Adipose tissue (tissue), 3 donors: Measurements from ENCODE around the gene RTL3. TPM values are rescaled to one million over a fixed set of nuclear protein-coding genes. Genes with fewer than 3 reads are reported as not detected.
"Not testable (repeated sequence)": the region's sequence is repeated elsewhere in the genome, so short reads cannot be mapped to it uniquely, and the experiment has no call there.

Experiments used
- H3K27ac ChIP-seq: one replicate; pipeline ENCODE4 v1.5.1; 2013; ENCODE audit warnings: low read depth, low read length
- WGBS, 3 donors: extraction: QIAGEN DNeasy Blood & Tissue Kit; methylation state at CpG; one replicate each; pipeline ENCODE4 v1.1.7; 2013; 5-methylcytosine and 5-hydroxymethylcytosine counted together
- polyA plus RNA-seq, 3 donors: library from polyadenylated mRNA; stranded (reverse); fragments of 200-250 nt; gene quantifications; one replicate each; pipeline ENCODE4 v1.2.3, GENCODE V29; 2013
- donor health status: healthy with polysubstance abuse.
- donor health status: Bipolar disorder and iron deficiency.
- donor health status: healthy.

The RTL3 gene, protein sequence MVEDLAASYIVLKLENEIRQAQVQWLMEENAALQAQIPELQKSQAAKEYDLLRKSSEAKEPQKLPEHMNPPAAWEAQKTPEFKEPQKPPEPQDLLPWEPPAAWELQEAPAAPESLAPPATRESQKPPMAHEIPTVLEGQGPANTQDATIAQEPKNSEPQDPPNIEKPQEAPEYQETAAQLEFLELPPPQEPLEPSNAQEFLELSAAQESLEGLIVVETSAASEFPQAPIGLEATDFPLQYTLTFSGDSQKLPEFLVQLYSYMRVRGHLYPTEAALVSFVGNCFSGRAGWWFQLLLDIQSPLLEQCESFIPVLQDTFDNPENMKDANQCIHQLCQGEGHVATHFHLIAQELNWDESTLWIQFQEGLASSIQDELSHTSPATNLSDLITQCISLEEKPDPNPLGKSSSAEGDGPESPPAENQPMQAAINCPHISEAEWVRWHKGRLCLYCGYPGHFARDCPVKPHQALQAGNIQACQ
- under 1 TPM in 2 of 3 donors, not detected in 1; 0.03 to 0.04 TPM for polyA plus RNA-seq

DNA sequence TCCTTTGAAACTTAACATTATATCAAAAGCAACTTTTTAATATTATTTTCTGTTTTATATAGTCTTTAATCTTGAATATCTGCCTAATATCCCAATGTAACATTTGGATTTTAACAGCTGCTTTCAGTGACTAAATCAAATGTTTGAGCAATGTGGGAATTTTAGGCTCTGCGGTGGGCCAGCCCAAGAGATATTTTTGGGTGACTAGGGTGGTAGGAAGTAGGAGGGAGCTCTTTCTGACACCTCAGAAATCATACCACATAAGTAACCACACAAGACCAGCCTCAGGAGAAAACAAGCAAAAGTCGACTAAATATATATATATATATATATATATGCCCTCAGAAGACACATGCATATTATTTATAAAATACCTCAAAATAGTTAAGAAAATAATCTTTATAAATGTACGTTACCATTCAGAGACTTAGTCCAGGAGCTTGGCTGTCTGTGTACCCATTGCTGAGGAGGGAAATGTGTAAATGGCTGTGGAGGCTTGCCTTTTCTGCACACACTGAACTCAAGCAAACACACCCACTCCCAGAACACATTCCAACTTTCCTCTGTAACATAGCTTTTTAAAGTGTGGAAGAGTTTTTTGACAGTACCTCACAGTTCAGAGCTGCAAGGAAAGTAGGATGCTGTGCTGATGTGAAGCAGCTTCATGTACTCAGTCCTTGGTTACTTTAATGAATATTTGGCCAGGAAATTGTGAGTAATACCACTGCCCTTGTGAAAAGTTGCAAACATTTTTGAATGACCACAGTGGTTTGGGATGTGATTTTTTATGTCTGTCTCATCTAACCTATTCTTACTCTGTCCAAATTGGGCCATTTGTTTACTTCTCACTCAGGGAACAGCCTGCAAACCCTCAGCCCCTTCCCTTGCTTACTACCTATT lies at the start of gene RTL3:
Gene RTL3, minus strand, starts transcription at position 484 of the 900 bp plus-strand sequence. CDS start 908 bp downstream, outside the sequence.
- WGBS, 3 donors, result 31 to 69% (median 50%) methylated on average over 3 of the region's 3 CpGs
- H3K27ac ChIP-seq, result no peak within 1 kb of the TSS

DNA sequence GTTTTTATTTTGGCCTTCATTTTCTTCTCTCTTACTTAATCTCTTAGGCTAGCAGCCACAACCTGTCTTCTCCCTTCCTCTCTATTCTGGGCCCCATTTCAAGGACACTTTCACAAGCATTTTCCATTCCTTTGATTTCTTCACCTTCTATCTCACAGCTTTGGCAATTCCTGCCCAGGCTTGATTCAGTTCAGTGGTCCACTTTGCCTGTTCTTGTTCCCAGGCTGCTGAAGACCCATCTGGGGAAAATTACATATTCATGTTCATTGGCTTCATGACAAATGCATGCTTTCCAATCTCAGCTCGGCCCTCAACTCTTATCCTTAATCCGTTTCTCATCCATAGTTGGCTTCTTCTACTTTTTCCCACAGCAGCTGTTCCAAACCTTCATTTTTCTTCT lies 49.7 kb upstream of the RTL3 start:
- 33 to 61% (median 40%) methylated on average over 2 of the region's 2 CpGs for WGBS, 3 donors
- no peak overlapping the region for H3K27ac ChIP-seq

DNA sequence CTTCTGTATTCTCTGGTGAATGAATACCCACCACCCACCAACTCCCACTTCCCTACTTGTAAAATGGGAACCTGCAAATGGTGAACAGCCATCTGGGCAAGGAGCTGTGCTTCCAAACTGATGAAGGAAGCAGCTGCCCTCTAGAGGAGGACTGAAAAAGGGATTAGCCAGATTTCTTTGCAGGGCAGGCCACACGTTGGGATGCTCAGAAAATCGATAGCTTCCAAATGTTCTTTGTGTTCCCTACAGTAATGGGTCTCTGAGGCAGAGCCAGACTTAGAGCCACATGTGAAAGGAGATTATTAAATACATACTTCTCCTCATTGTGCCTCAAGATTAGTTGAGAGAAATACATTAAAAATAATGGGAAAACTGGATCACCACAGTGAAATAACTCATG lies 49.1 kb upstream of the RTL3 start:
- no peak overlapping the region for H3K27ac ChIP-seq
- 13 to 34% (median 29%) methylated on average over 2 of the region's 2 CpGs for WGBS, 3 donors

DNA sequence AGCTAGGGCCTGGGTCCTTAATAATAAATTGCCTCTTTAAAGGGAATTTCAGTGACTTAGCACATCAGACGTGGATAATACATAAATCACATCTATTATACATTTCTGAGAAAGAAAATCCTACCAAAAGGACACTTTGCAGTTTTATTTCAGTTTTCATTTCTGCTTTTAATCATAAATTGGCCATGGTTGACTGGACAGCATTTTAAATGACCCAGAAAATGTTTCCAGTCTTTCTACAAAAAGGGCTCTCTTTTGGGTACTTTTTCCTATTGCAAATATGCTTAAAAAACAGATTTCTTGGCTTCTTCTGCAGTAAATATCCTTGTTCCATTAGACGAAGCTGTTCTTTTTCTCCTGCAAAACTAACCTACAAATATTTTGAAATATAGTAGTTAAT lies 46.9 kb upstream of the RTL3 start:
- 21 to 40% (median 28%) methylated on average over 2 of the region's 2 CpGs for WGBS, 3 donors

DNA sequence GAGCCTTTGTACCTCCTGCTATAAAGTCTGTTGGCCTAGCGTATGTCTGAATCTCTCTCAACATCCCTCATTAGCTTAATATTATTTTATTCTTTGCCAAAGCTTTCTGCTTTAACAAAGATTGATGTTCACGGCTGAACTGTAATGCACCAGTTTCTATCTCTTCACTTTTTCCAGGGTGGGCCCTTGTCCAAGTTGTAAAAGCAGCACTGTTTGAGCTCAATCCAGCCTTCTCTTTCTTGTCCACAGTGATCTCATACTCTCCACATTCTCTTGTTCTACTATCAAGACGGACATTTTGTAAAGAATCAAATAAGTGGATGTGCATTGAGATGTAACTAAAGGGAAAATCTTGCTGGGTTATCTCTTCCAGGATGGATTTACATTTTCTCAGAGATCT lies 34.4 kb upstream of the RTL3 start:
- WGBS, 3 donors, result 49 to 61% (median 52%) methylated on average over 3 of the region's 3 CpGs
- H3K27ac ChIP-seq, result no peak overlapping the region

More for the DNA sequence above, 46.9 kb upstream of the RTL3 start:
- no peak overlapping the region for H3K27ac ChIP-seq

DNA sequence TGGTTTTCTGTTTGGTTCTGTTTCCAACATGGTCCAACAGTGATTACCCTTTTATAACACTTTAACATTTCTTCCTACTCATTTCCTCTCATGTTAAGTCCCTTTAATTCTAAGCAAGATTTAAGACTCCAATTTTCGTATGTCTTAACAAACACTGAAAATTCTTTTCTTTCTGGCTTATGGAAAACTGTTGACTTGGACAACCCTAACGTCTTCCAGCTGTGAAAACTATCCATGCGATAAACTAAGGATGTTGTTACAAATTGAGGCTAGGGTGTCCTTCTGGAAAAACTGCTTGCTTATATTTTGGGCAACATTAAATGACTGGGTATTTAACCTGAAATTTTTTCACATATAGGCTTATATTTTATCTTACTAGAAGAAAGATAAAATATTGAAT lies 33.9 kb upstream of the RTL3 start:
- 51 to 61% (median 52%) methylated on average over 3 of the region's 3 CpGs for WGBS, 3 donors
- no peak overlapping the region for H3K27ac ChIP-seq

DNA sequence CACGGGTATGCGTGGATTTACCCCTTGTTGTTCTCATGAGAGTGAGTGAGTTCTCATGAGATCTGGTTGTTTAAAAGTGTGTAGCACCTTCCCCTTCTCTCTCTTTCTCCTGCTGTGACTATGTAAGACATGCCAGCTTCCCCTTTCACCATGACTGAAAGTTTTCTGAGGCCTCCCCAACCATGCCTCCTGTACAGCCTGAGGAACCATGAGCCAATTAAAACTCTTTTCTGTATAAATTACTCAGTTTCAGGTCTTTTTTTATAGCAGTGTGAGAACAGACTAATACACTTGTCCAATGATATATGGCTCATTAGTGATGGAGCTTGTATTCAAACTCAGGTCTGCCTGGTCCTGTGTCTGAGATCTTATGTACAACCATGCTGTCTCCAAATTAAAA lies 28.5 kb upstream of the RTL3 start:
- H3K27ac ChIP-seq, result no peak overlapping the region
- 75 to 96% (median 83%) methylated on average over 2 of the region's 2 CpGs for WGBS, 3 donors

DNA sequence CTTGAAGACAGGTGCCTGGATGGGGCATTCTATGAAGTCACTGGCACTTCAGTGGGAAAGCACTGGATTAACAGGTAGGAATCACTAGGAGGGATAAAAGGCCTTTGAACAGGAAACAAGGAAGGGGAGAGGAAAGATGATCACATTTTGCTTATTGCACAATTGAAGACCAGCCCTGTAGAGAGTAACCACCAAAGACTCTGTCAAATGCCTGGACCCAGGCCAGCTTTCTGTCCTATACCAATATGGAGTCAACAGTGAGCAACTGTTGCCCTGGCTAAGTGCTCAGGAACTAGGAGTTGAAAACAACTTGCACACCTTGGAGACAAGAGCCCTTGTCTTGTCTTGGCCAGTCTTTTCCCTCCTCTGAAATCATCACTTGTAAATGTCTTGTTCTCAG lies 14.1 kb upstream of the RTL3 start:
- H3K27ac ChIP-seq, result no peak overlapping the region

DNA sequence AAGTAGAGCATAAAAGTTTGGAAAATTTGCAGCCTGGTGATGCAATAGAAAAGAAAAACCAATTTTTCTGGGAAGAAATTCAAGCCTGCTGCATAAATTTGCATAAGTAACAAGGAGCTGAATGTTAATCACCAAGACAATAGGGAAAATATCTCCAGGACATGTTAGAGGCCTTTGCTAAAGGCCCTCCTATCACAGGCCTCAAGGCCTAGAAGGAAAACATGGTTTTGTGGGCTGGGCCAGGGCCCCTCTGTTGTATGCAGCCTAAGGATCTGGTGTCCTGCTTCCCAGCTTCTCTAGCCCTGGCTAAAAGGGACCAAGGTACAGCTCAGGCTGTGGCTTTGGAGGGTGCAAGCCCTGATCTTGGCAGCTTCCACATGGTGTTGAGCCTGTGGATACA lies 6.2 kb upstream of the RTL3 start:
- no peak overlapping the region for H3K27ac ChIP-seq

DNA sequence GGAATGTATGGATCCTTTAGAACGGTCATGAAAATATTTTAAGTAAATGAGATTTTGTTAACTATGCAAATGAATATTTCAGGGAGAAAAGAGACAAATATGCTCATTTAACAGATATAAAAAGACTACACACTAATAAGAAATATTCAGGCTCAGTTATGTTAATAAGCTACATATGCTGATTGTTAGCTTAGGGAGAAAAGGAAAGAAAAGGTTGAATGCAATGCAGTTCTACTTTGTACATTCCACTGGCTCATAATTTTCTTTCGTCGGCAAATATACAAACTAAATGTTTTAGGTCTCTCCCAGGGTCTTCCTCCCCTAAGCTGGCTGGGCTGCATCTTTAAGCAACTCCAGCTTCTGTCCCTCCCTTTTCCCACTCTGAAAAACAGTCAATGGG lies 2.7 kb upstream of the RTL3 start:
- 62 to 83% (median 82%) methylated on average over 3 of the region's 3 CpGs for WGBS, 3 donors
- no peak overlapping the region for H3K27ac ChIP-seq

DNA sequence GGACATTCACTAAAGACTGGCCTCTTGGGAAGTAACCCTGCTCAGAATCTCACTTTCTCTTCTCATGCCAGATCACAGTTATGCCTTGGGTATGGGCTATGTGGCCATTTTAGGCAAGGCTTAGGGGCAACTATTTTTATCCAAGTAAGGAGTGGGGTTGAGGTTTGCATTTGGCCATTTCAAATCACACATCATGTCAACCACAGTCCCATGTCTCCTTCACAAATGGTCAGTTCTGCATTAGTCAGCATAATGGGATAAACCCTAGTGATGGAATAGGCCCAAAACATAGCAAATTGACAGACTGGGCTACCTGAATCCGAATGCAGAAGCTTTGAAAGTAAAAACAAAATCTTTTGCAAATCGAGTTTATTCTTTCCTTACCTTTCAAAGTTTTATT lies 827 bp upstream of the RTL3 start:
- 38 to 93% (median 54%) methylated on average over 2 of the region's 2 CpGs for WGBS, 3 donors
- H3K27ac ChIP-seq, result no peak overlapping the region

DNA sequence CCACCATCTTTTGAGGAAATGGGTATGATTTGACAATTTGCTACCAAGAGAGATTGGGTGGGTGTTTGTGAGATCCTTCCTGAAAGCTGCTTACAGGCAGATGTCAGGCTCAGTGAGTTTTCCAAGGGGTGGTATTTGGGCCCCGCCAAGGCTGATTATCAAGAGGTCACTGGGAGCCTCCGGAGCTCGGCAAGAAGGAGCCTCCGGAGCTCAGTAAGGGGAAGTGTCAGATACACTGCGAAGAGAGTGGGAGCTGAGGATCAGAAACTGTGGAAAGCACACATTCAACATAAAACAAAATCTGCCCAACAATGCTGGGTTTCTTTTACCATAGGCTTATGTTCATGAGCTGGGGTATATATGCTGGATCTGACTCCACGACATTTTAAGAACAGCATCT lies 714 bp downstream of the RTL3 start:
- 49 to 71% (median 64%) methylated on average over 6 of the region's 6 CpGs for WGBS, 3 donors
- H3K27ac ChIP-seq, result no peak overlapping the region

DNA sequence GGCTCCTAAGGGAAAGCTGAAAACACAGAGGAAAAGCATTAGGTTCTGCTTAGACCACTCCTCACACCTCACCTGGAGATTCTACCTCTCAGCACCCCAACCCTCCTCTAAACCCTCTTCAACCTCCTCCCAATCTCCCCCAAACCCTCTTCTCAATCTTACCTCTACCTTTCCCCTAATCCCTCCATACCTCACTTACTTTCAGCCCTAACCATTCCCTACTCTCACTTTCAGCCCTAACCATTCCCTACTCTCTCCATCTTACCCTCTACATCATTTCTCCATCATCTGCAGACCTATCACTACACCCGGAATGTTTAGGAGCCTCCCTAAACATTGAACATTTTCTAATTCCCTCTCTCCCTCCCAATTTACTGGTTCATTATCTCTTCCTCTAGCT lies 3.5 kb downstream of the RTL3 start:
- 67 to 85% (median 67%) methylated on average over 1 of the region's 1 CpG for WGBS, 3 donors
- H3K27ac ChIP-seq, result no peak overlapping the region

DNA sequence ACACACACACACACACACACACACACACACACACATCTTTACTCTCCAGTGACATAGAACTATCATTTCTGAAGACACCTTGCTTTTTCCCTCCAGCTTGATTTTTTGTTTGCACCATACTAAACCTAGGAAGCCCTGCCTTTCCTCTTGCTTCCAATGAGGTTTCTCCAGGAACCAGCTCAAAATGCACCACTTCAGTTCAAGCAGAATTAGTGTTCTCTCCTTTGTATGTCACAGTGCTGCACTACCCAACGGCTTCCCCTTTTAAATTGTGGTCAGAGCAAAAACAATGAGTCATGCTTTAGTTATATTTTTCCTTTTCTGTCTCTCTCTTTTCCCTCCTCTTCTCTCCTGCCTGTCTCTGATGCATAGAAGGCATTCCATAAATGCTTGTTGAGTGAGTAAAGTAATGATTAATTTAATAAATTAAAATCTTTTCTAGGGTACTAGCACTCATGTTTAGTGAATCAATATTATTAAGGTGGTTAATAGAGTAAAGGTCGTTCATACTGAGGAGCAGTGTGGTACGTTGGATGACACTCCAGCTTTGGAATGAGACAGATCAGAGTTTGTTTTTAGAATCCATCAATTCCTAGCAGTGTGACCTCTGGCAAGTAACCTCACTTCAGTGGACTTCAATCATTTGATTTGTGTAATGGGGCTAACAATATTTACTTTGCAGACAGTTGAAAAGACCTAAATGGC lies 5.9 kb downstream of the RTL3 start:
- H3K27ac ChIP-seq, result no peak overlapping the region
- WGBS, 3 donors, result 13 to 22% (median 13%) methylated on average over 3 of the region's 3 CpGs

DNA sequence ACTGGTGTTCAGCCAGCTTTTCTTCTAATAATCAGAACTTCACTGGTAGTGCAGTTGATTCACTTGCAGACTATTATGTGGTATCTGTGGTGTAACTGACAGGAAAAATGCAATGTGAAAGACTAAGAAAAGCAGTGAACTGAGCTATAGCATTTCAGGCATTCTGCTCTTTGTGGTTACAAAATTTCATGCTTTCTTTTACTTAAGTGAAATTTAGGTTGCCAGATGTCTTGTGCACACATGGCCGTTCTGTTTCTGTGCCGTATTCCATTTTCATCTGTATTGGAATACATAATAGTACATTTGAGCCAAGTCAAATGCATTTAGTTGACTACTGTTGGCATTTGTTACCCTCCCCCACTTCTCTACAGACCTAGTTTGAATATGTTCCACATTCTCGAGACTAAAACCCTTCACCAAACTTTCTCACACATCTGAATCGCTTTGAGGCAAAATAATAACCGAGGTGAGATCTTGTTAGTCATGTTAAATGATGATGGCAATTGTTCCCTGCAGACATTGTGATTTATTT lies 8.2 kb downstream of the RTL3 start:
- 26 to 42% (median 41%) methylated on average over 5 of the region's 5 CpGs for WGBS, 3 donors
- no peak overlapping the region for H3K27ac ChIP-seq

DNA sequence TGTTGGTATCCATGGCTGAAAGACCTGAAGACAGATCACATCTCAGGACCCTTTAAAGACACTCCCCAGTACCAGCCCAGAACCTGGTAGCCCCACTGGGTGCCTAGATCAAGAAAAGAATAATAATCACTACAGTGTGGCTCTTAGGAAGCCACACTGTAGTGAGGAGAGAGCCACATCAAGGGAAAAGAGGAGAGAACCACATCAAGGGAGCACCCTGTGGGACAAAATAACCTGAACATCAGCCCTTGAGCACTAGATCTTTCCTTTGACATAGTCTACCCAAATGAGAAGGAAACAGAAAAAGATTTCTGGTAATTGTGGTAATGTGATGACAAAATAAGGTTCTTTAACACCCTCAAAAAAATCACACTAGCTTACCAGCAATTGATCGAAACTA lies 15.3 kb downstream of the RTL3 start:
- WGBS, 3 donors, result 91 to 96% (median 92%) methylated on average over 1 of the region's 1 CpG

DNA sequence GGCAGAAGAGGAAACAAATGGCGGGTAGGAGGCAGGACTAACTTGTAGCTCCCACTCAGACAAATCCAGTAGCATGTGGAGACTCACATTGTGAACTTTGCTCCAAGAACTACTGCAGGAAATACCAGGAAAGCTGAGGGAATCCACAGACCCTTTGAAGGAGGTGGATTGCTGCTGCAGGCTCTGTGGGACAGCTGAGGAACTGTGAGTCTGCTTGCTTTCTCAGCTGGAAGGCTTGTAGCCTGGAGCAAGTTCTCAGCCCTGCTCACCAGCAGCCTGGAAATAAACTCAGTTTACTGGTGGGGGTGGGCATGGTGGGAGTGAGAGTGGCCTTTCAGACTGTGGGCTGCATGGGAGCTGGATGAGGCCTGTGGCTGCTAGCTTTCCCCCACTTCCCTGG lies 16.0 kb downstream of the RTL3 start:
- H3K27ac ChIP-seq, result no peak overlapping the region
- 54 to 78% (median 55%) methylated on average over 1 of the region's 1 CpG for WGBS, 3 donors

More for the DNA sequence above, 15.3 kb downstream of the RTL3 start:
- H3K27ac ChIP-seq, result no peak overlapping the region

DNA sequence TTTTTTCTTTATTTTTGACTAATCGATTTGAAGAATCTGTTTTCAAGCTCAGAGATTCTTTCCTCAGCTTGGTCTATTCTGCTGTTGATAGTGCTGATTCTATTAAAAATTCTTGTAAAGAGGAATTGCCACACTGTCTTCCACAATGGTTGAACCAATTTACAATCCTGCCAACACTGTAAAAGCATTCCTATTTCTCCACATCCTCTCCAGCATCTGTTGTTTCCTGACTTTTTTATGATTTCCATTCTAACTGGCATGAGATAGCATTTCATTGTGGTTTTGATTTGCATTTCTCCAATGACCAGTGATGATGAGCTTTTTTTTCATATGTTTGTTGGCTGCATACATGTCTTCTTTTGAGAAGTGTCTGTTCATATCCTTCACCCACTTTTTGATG lies 23.0 kb downstream of the RTL3 start:
- H3K27ac ChIP-seq, result not testable (repeated sequence)
- WGBS, 3 donors, result 67 to 81% (median 78%) methylated on average over 1 of the region's 1 CpG
